ENCODE results near the gene TET1.

The TET1 gene

GRCh38 chr10:68717435-68717834, 157.3 kb downstream of the TET1 start:
- H3K27me3 ChIP-seq (ENCODE audit: low read length) = no peaks in the 10 kb centered on the region
- H3K4me2 ChIP-seq (ENCODE audit: low read depth, low read length, poor library complexity, severe bottlenecking) = no peak overlapping the region
- H3K27ac ChIP-seq (ENCODE audit: low read depth, low read length) = no peak overlapping the region
- no peaks in the 10 kb centered on the region for H3K9me3 ChIP-seq (ENCODE audit: insufficient read depth, low read length)
- no peak overlapping the region for H3K4me3 ChIP-seq (ENCODE audit: insufficient read depth, low read length, poor library complexity, severe bottlenecking)
- H3K9ac ChIP-seq (ENCODE audit: low read length) = no peak overlapping the region
- H3K79me2 ChIP-seq (ENCODE audit: insufficient read depth, low read length) = peaks cover 14% of the 10 kb centered on the region
- no peaks in the 10 kb centered on the region for H4K20me1 ChIP-seq (ENCODE audit: low read depth, low read length)
- H3K36me3 ChIP-seq (ENCODE audit: low read length) = no peaks in the 10 kb centered on the region
- no peaks in the 10 kb centered on the region; the same call in 1 of the 2 replicates for H3F3A ChIP-seq (ENCODE audit: insufficient read depth)
- H3K9me2 ChIP-seq (replicated peaks; ENCODE audit: insufficient read depth, low read length) = no peaks in the 10 kb centered on the region
- TF ChIP-seq EZH2phosphoT487 (conservative IDR thresholded peaks at IDR 0.05; ENCODE audit: low read length) (no peak), CTCF (IDR thresholded peaks at IDR 0.05; ENCODE audit: insufficient read depth, low read length, poor library complexity, severe bottlenecking) (no peak)
- H2AFZ ChIP-seq (ENCODE audit: low read depth, low read length, severe bottlenecking) = no peak overlapping the region

- Histone ChIP-seq H3K9me3 (ENCODE audit: insufficient read depth, low read length) (no peaks in the 10 kb centered on the region), H2AFZ (ENCODE audit: low read depth, low read length, severe bottlenecking) (peak within 1 kb of the TSS; percentile 88), H3K9me2 (replicated peaks; ENCODE audit: insufficient read depth, low read length) (no peaks in the 10 kb centered on the region), H3K27me3 (ENCODE audit: low read length) (no peaks in the 10 kb centered on the region), H3K4me2 (ENCODE audit: low read depth, low read length, poor library complexity, severe bottlenecking) (peak within 1 kb of the TSS; percentile 82), H3K36me3 (ENCODE audit: low read length) (peaks cover 7% of the 10 kb centered on the region; the same call in 1 of the 2 replicates), H3K79me2 (ENCODE audit: insufficient read depth, low read length) (peaks cover 31% of the 10 kb centered on the region), H3K27ac (ENCODE audit: low read depth, low read length) (peak within 1 kb of the TSS; percentile 66), H3F3A (ENCODE audit: insufficient read depth) (no peaks in the 10 kb centered on the region; the same call in 1 of the 2 replicates), H4K20me1 (ENCODE audit: low read depth, low read length) (no peaks in the 10 kb centered on the region), H3K4me3 (ENCODE audit: insufficient read depth, low read length, poor library complexity, severe bottlenecking) (peak within 1 kb of the TSS; percentile 95), H3K9ac (ENCODE audit: low read length) (peak within 1 kb of the TSS; percentile 99)
- no peak for TF ChIP-seq CTCF (IDR thresholded peaks at IDR 0.05; ENCODE audit: insufficient read depth, low read length, poor library complexity, severe bottlenecking)
- TF ChIP-seq EZH2phosphoT487 (conservative IDR thresholded peaks at IDR 0.05; ENCODE audit: low read length) = no peak
These were observed 160.9 kb downstream of the TET1 start, which contains the start of gene CCAR1 for GRCh38 chr10:68720793-68721672. TSS of gene CCAR1 (plus strand) at chr10:68721239. CDS start at chr10:68722505, 1,266 bp downstream.

- TF ChIP-seq EZH2phosphoT487 (conservative IDR thresholded peaks at IDR 0.05; ENCODE audit: low read length) (no peak), CTCF (IDR thresholded peaks at IDR 0.05; ENCODE audit: insufficient read depth, low read length, poor library complexity, severe bottlenecking) (no peak)
- peak overlapping the region; percentile 66 for H3K27ac ChIP-seq (ENCODE audit: low read depth, low read length)
- H3K4me3 ChIP-seq (ENCODE audit: insufficient read depth, low read length, poor library complexity, severe bottlenecking) = peak overlapping the region; percentile 95
- H4K20me1 ChIP-seq (ENCODE audit: low read depth, low read length) = no peaks in the 10 kb centered on the region
- no peaks in the 10 kb centered on the region for H3K9me3 ChIP-seq (ENCODE audit: insufficient read depth, low read length)
- H2AFZ ChIP-seq (ENCODE audit: low read depth, low read length, severe bottlenecking) = peak overlapping the region; percentile 88
- no peaks in the 10 kb centered on the region; the same call in 1 of the 2 replicates for H3F3A ChIP-seq (ENCODE audit: insufficient read depth)
- H3K36me3 ChIP-seq (ENCODE audit: low read length) = peaks cover 7% of the 10 kb centered on the region; the same call in 1 of the 2 replicates
- no peaks in the 10 kb centered on the region for H3K9me2 ChIP-seq (replicated peaks; ENCODE audit: insufficient read depth, low read length)
- H3K27me3 ChIP-seq (ENCODE audit: low read length) = no peaks in the 10 kb centered on the region
- peaks cover 37% of the 10 kb centered on the region for H3K79me2 ChIP-seq (ENCODE audit: insufficient read depth, low read length)
- peak overlapping the region; percentile 99 for H3K9ac ChIP-seq (ENCODE audit: low read length)
- H3K4me2 ChIP-seq (ENCODE audit: low read depth, low read length, poor library complexity, severe bottlenecking) = peak overlapping the region; percentile 82
These were observed 161.7 kb downstream of the TET1 start for GRCh38 chr10:68721673-68722335.
